IPS DF 19.7 (cell line): ENCODE data around the gene PTPRN2.
"Not testable (repeated sequence)": the region's sequence is repeated elsewhere in the genome, so short reads cannot be mapped to it uniquely, and the experiment has no call there.

Experiments
- DNase-seq: peaks from one replicate; pipeline ENCODE4 v3.0.0-alpha.2; 2013; ENCODE audit warnings: low read depth, low spot score

PTPRN2 gene

GRCh38 chr7:158587162-158588084 lies at the start of gene PTPRN2:
Gene PTPRN2, minus strand, starts transcription at chr7:158587823.
- no peak for DNase-seq

GRCh38 chr7:158633055-158633956 lies 45.7 kb upstream of the PTPRN2 start:
- no peak for DNase-seq

- no peak for DNase-seq
Observed at GRCh38 chr7:158631574-158632195, 44.1 kb upstream of the PTPRN2 start.

GRCh38 chr7:158626289-158626688 lies 38.7 kb upstream of the PTPRN2 start:
- not testable (repeated sequence) for DNase-seq

- DNase-seq: no peak
Observed at GRCh38 chr7:158623241-158623640, 35.6 kb upstream of the PTPRN2 start.

- no peak for DNase-seq
Observed at GRCh38 chr7:158620839-158621441, 33.3 kb upstream of the PTPRN2 start.

- no peak for DNase-seq
Observed at GRCh38 chr7:158620418-158620817, 32.8 kb upstream of the PTPRN2 start.

- DNase-seq: no peak
Observed at GRCh38 chr7:158618745-158619140, 31.1 kb upstream of the PTPRN2 start.

GRCh38 chr7:158617737-158618128 lies 30.1 kb upstream of the PTPRN2 start:
- DNase-seq: peak; percentile 75

- DNase-seq: no peak
Observed at GRCh38 chr7:158616050-158616449, 28.4 kb upstream of the PTPRN2 start.

- no peak for DNase-seq
Observed at GRCh38 chr7:158614700-158615099, 27.1 kb upstream of the PTPRN2 start.

- DNase-seq: no peak
Observed at GRCh38 chr7:158613481-158613880, 25.9 kb upstream of the PTPRN2 start.

GRCh38 chr7:158612546-158612945 lies 24.9 kb upstream of the PTPRN2 start:
- no peak for DNase-seq

GRCh38 chr7:158611541-158611940 lies 23.9 kb upstream of the PTPRN2 start:
- DNase-seq: no peak

- no peak for DNase-seq
Observed at GRCh38 chr7:158609313-158609974, 21.8 kb upstream of the PTPRN2 start.

GRCh38 chr7:158607563-158607962 lies 19.9 kb upstream of the PTPRN2 start:
- no peak for DNase-seq

GRCh38 chr7:158606671-158607424 lies 19.2 kb upstream of the PTPRN2 start:
- DNase-seq: no peak

- no peak for DNase-seq
Observed at GRCh38 chr7:158606129-158606528, 18.5 kb upstream of the PTPRN2 start.

GRCh38 chr7:158603773-158604755 lies 16.4 kb upstream of the PTPRN2 start:
- no peak for DNase-seq
